Tibial nerve (tissue), 4 donors: ENCODE measurements around the gene TEX19.

Source experiments
- EP300 ChIP-seq, 2 donors: sonication (generic); formaldehyde crosslinking; IDR thresholded peaks; one replicate each; pipeline ENCODE4 v1.6.1; 2017; ENCODE audit warnings: antibody characterized with exemption in 2 of 2, mild to moderate bottlenecking in 1 of 2
- POLR2A ChIP-seq, 2 donors: fragments of 450-650 bp; IDR thresholded peaks; one replicate each; pipeline ENCODE4 v1.6.1; 2017; ENCODE audit warnings: antibody characterized with exemption in 2 of 2, mild to moderate bottlenecking in 2 of 2, moderate library complexity in 2 of 2
- TF ChIP-seq, protein P1 (sequence below), 5 experiments: fragments of 200-600 bp in 3 of 5; fragments of 450-650 bp in 2 of 5; sonication (generic) in 3 of 5; IDR thresholded peaks; one replicate each; pipeline ENCODE4 v1.5.1; 2016 to 2019; ENCODE audit warnings: antibody characterized with exemption in 5 of 5, mild to moderate bottlenecking in 3 of 5, moderate library complexity in 2 of 5

- TF ChIP-seq, protein P1, sequence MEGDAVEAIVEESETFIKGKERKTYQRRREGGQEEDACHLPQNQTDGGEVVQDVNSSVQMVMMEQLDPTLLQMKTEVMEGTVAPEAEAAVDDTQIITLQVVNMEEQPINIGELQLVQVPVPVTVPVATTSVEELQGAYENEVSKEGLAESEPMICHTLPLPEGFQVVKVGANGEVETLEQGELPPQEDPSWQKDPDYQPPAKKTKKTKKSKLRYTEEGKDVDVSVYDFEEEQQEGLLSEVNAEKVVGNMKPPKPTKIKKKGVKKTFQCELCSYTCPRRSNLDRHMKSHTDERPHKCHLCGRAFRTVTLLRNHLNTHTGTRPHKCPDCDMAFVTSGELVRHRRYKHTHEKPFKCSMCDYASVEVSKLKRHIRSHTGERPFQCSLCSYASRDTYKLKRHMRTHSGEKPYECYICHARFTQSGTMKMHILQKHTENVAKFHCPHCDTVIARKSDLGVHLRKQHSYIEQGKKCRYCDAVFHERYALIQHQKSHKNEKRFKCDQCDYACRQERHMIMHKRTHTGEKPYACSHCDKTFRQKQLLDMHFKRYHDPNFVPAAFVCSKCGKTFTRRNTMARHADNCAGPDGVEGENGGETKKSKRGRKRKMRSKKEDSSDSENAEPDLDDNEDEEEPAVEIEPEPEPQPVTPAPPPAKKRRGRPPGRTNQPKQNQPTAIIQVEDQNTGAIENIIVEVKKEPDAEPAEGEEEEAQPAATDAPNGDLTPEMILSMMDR (IDR thresholded peaks at IDR 0.05): no peak
- TF ChIP-seq POLR2A (IDR thresholded peaks at IDR 0.05) (no peak), EP300 (IDR thresholded peaks at IDR 0.05) (no peak)
These were observed 38.8 kb upstream of the TEX19 start for GRCh38 chr17:82320140-82320840.
